ENCODE data around the gene CES4A. TPM values are rescaled to one million over a fixed set of nuclear protein-coding genes. Genes with fewer than 3 reads are reported as not detected.

The CES4A gene
- total and polyA plus RNA-seq, 2 of the 13 experiments (the other 11 are each of a cell fraction or from before 2014, with no cell fraction given): 0.09 to 0.17 TPM

DNA sequence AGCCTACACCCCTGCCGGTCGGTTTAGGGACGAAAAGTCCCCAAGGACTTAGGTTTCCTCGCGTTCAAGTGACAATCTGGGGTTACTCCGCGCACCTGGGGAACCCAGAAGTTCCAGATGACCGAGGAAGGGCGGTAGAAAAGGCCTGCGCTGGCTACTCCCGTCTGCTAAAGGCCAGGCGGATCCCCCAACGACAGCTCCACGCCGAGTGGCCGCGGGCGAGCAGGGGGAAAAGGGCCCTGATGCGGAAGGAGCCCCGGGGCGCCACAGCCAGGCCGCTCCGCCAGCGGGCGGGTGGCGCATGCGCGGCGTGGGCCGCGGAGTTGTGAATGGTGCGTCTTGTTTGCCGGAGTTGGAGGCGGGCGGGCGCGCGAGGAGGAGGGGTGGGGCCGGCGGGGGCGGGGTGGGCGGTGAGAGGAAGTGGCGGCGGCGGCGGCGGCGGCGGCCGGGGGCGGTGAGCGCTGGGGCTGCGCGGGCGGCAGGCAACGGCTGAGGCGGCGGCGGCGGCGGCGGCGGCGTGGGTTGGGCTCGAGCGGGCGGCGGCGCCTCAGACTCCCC is 40.4 kb downstream of the CES4A start, which contains the start of gene CBFB (continued):
- TF ChIP-seq, protein P1, sequence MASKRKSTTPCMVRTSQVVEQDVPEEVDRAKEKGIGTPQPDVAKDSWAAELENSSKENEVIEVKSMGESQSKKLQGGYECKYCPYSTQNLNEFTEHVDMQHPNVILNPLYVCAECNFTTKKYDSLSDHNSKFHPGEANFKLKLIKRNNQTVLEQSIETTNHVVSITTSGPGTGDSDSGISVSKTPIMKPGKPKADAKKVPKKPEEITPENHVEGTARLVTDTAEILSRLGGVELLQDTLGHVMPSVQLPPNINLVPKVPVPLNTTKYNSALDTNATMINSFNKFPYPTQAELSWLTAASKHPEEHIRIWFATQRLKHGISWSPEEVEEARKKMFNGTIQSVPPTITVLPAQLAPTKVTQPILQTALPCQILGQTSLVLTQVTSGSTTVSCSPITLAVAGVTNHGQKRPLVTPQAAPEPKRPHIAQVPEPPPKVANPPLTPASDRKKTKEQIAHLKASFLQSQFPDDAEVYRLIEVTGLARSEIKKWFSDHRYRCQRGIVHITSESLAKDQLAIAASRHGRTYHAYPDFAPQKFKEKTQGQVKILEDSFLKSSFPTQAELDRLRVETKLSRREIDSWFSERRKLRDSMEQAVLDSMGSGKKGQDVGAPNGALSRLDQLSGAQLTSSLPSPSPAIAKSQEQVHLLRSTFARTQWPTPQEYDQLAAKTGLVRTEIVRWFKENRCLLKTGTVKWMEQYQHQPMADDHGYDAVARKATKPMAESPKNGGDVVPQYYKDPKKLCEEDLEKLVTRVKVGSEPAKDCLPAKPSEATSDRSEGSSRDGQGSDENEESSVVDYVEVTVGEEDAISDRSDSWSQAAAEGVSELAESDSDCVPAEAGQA (IDR thresholded peaks at IDR 0.05; ENCODE audit: low read depth): peak; percentile 69; the same call in 1 of the 2 replicates
- TF ChIP-seq, protein P1 (CRISPR knock-in tag; IDR thresholded peaks at IDR 0.05; ENCODE audit: borderline replicate concordance): peak; percentile 63; the same call in 1 of the 2 replicates
- 0 out of 2 replicates have a peak, but pooled peaks have one; percentile 54 for TF ChIP-seq GTF2F1 (IDR thresholded peaks at IDR 0.05; ENCODE audit: low read length)

DNA sequence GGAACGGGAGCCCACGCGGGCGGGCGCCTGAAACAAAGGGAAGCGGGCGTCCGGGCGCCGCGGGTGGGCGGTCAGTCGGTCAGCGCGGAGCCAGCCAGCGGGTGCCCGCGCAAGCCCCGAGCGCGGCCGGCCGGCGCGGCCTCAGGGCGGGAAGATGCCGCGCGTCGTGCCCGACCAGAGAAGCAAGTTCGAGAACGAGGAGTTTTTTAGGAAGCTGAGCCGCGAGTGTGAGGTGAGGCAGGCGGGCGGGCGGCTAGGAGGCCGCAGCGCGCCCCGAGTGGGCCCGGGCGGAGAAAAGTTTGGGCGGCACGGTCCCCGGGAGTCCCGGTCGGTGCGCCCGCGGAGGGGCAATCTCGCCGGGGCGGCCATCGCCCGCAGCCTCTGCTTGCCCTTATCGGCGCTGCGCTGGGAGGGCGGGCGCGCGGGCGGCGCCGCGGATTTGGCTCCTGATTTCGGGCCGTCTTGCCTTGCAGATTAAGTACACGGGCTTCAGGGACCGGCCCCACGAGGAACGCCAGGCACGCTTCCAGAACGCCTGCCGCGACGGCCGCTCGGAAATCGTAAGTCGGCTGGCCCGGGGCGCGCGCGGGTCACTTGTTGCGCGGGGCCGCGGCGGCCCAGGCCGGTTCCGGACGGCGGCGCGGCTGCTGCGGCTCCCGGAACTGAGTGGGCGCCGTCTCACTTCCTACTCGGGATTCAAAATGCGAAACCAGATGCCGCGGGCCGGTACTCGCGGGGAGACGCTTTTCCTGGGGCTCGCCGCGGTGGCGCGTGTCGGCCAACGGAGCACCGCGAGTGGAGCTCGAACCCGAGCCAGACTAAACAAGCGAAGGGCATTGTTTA is 41.1 kb downstream of the CES4A start:
- no peaks in the 10 kb centered on the region; the same call in 1 of the 2 replicates for H4K20me1 ChIP-seq (ENCODE audit: insufficient read depth, low read length)
- DNase-seq (ENCODE audit: low spot score): no peak
- H2AFZ ChIP-seq (ENCODE audit: low read length): no peak overlapping the region
- peaks cover 0 to 2% of the 10 kb centered on the region in 2 experiments; a peak in 1 of 5 replicates for H3K36me3 ChIP-seq (replicated peaks in 1 of 2; ENCODE audit: control insufficient read depth in 1 of 2, insufficient read depth in 2 of 2, low read length in 2 of 2)
- peaks cover 58% of the 10 kb centered on the region for H3K79me2 ChIP-seq (ENCODE audit: insufficient read depth, low read length)
- ChIA-PET POLR2A (interaction anchor here (1.0 to 1.9 kb wide), 13 partner anchors 11 to 155 kb away, joined by 3 to 12 read pairs (median 4); partner anchors contain the start of genes B3GNT9, CES4A, NOL3 and PDP2), CTCF (ENCODE audit: low intra/inter-chr PET ratio, low total read pairs) (no interaction called here)
- no peak for FAIRE-seq
- H3K9ac ChIP-seq (ENCODE audit: insufficient read depth, low read depth, low read length): peak overlapping the region; percentile 94
- H3K4me2 ChIP-seq (ENCODE audit: low read depth, low read length): peak overlapping the region; percentile 83
- H3K27ac ChIP-seq (ENCODE audit: extremely low read length, insufficient read depth, low read length): peak overlapping the region; percentile 82
- peak; percentile 29 for ATAC-seq
- no peaks in the 10 kb centered on the region for H3K9me3 ChIP-seq (ENCODE audit: low read length)
- H3K27me3 ChIP-seq (ENCODE audit: control insufficient read depth in 1 of 2, insufficient read depth in 2 of 2, low read length in 2 of 2): no peaks in the 10 kb centered on the region; a peak in 1 of 5 replicates
- peaks cover 76% of the 10 kb centered on the region for H3K4me1 ChIP-seq (ENCODE audit: insufficient read depth, low read length)
- in situ Hi-C loops (cut with HindIII; ENCODE audit: extremely low pct_ligation_motif_present, low pct_unique_long_range_greater_than_20kb): no loop called here
- intact Hi-C loops (cut with micrococcal nuclease; ENCODE audit: unreplicated experiment): loop anchor here (1.0 to 10.0 kb wide), 2 partner anchors 11 to 1055 kb away; partner anchors contain the start of gene NFATC3
- WGBS (ENCODE audit: low lambda C conversion rate): under 1% methylated on average over 49 of the region's 123 CpGs
- no TSS peak for BruUV-seq (replicated peaks)
- H3K4me3 ChIP-seq (replicated peaks in 1 of 3; ENCODE audit: insufficient read depth in 1 of 3, low read depth in 2 of 3, low read length in 3 of 3): peak overlapping the region; percentile 87 to 96 (median 96)
- peak; percentile 79; the same call in 1 of the 2 replicates for TF ChIP-seq GLI4 (CRISPR knock-in tag; IDR thresholded peaks at IDR 0.05; ENCODE audit: borderline replicate concordance)
- peak; percentile 80; the same call in 1 of the 2 replicates for TF ChIP-seq ZNF678 (CRISPR knock-in tag; IDR thresholded peaks at IDR 0.05)
- TF ChIP-seq RFX5 (IDR thresholded peaks at IDR 0.05; ENCODE audit: low read depth, low read length): peak; percentile 25; the same call in 1 of the 2 replicates
- peak; percentile 74 for TF ChIP-seq TBX2 (CRISPR knock-in tag; IDR thresholded peaks at IDR 0.05; ENCODE audit: borderline replicate concordance)
- TF ChIP-seq, protein P2, sequence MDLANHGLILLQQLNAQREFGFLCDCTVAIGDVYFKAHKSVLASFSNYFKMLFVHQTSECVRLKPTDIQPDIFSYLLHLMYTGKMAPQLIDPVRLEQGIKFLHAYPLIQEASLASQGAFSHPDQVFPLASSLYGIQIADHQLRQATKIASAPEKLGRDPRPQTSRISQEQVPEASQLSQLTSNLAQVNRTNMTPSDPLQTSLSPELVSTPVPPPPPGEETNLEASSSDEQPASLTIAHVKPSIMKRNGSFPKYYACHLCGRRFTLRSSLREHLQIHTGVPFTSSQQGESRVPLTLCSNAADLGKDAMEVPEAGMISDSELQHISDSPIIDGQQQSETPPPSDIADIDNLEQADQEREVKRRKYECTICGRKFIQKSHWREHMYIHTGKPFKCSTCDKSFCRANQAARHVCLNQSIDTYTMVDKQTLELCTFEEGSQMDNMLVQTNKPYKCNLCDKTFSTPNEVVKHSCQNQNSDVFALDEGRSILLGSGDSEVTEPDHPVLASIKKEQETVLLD (CRISPR knock-in tag; IDR thresholded peaks at IDR 0.05; ENCODE audit: low read depth): no peak
- TF ChIP-seq, protein P3, sequence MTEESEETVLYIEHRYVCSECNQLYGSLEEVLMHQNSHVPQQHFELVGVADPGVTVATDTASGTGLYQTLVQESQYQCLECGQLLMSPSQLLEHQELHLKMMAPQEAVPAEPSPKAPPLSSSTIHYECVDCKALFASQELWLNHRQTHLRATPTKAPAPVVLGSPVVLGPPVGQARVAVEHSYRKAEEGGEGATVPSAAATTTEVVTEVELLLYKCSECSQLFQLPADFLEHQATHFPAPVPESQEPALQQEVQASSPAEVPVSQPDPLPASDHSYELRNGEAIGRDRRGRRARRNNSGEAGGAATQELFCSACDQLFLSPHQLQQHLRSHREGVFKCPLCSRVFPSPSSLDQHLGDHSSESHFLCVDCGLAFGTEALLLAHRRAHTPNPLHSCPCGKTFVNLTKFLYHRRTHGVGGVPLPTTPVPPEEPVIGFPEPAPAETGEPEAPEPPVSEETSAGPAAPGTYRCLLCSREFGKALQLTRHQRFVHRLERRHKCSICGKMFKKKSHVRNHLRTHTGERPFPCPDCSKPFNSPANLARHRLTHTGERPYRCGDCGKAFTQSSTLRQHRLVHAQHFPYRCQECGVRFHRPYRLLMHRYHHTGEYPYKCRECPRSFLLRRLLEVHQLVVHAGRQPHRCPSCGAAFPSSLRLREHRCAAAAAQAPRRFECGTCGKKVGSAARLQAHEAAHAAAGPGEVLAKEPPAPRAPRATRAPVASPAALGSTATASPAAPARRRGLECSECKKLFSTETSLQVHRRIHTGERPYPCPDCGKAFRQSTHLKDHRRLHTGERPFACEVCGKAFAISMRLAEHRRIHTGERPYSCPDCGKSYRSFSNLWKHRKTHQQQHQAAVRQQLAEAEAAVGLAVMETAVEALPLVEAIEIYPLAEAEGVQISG (CRISPR knock-in tag; IDR thresholded peaks at IDR 0.05): peak; percentile 51
